Measurements from ENCODE around the gene TM7SF3. TPM values are rescaled to one million over a fixed set of nuclear protein-coding genes. Genes with fewer than 3 reads are reported as not detected.

Gene TM7SF3
- total RNA-seq, 1 donor from 2014 or later, result 80.0 TPM

DNA sequence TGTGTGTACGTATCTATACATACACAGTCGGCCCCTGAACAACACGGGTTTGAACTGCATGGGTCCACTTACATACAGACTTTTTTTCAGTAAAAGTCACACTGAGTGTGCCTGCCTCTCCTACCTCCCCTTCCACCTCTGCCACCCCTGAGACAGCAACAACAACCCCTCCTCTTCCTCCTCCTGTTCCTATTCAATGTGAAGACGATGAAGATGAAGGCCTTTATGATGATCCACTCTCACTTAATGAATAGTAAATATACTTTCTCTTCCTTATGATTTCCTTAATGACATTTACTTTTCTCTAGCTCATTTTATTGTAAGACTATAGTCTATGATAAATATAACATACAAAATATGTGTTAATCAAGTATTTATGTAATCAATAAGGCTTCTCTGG lies 25.5 kb downstream of the TM7SF3 start:
- Histone ChIP-seq H3F3A (ENCODE audit: low read depth) (no peaks in the 10 kb centered on the region), H3K4me1 (no peaks in the 10 kb centered on the region), H4K20me1 (ENCODE audit: low read depth) (no peaks in the 10 kb centered on the region), H3K4me3 (no peak overlapping the region), H3K27me3 (no peaks in the 10 kb centered on the region), H3K27ac (no peak overlapping the region), H3K4me2 (no peak overlapping the region), H3K36me3 (no peaks in the 10 kb centered on the region), H3K79me2 (ENCODE audit: low read depth) (no peaks in the 10 kb centered on the region), H2AFZ (replicated peaks) (no peak overlapping the region), H3K9me3 (ENCODE audit: low read depth) (no peaks in the 10 kb centered on the region), H3K9ac (no peak overlapping the region)
- H3K27ac Mint-ChIP-seq, result no peak overlapping the region
- H3K4me1 Mint-ChIP-seq, result no peaks in the 10 kb centered on the region
- DNase-seq (ENCODE audit: low spot score), result no peak
- H3K27me3 Mint-ChIP-seq (ENCODE audit: insufficient read depth, low read depth), result no peaks in the 10 kb centered on the region
- no peaks in the 10 kb centered on the region for H3K9me3 Mint-ChIP-seq
- TF ChIP-seq EZH2 (IDR thresholded peaks at IDR 0.05) (no peak), EZH2phosphoT487 (IDR thresholded peaks at IDR 0.05) (no peak)
- TF ChIP-seq, protein P1, sequence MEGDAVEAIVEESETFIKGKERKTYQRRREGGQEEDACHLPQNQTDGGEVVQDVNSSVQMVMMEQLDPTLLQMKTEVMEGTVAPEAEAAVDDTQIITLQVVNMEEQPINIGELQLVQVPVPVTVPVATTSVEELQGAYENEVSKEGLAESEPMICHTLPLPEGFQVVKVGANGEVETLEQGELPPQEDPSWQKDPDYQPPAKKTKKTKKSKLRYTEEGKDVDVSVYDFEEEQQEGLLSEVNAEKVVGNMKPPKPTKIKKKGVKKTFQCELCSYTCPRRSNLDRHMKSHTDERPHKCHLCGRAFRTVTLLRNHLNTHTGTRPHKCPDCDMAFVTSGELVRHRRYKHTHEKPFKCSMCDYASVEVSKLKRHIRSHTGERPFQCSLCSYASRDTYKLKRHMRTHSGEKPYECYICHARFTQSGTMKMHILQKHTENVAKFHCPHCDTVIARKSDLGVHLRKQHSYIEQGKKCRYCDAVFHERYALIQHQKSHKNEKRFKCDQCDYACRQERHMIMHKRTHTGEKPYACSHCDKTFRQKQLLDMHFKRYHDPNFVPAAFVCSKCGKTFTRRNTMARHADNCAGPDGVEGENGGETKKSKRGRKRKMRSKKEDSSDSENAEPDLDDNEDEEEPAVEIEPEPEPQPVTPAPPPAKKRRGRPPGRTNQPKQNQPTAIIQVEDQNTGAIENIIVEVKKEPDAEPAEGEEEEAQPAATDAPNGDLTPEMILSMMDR (IDR thresholded peaks at IDR 0.05), result no peak
- no peak overlapping the region for H3K4me3 Mint-ChIP-seq
- peaks cover 18% of the 10 kb centered on the region for H3K36me3 Mint-ChIP-seq

DNA sequence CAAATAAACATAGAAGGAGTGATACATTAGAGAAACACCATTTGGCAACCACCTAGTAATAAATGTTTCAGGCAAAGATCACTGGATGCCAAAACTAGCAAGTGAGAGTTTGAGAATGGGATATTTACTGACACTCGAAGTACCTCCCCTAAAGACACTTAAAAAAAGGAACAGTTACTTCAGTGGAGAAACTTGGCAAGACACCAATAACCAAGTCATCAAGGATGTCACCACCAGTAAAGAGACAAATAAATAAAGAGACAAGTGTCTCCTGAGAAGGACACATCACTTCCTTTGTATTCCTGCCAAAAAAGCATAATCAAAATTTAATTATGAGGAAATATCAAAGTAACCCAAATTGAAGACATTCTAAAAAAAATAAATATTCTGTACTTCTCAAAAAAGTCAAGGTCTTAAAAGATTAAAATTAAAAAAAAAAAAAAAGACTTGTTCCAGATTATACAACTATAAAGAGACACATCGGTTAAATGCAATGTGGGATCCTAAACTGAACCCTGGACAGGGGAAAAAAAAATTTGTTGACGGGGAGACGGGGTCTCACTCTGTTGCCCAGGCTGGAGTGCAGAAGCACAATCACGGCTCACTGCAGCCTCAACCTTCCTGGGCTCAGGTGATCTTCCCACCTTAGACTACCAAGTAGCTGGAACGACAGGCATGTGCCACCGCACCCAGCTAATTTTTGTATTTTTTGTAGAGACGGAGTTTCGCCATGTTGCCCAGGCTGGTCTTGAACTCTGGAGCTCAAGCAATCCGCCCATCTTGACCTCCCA lies 26.4 kb downstream of the TM7SF3 start:
- Histone ChIP-seq H3K4me2 (no peak overlapping the region), H3K4me3 (no peak overlapping the region), H3K9ac (no peak overlapping the region), H3K27me3 (no peaks in the 10 kb centered on the region), H3K79me2 (ENCODE audit: low read depth) (no peaks in the 10 kb centered on the region), H3K4me1 (no peaks in the 10 kb centered on the region), H2AFZ (replicated peaks) (no peak overlapping the region), H3K36me3 (no peaks in the 10 kb centered on the region), H3K27ac (no peak overlapping the region), H3F3A (ENCODE audit: low read depth) (no peaks in the 10 kb centered on the region), H4K20me1 (ENCODE audit: low read depth) (no peaks in the 10 kb centered on the region), H3K9me3 (ENCODE audit: low read depth) (no peaks in the 10 kb centered on the region)
- Mint-ChIP-seq H3K4me1 (no peaks in the 10 kb centered on the region), H3K27ac (no peak overlapping the region), H3K9me3 (no peaks in the 10 kb centered on the region), H3K36me3 (peaks cover 18% of the 10 kb centered on the region), H3K27me3 (ENCODE audit: insufficient read depth, low read depth) (no peaks in the 10 kb centered on the region), H3K4me3 (no peak overlapping the region)
- DNase-seq (ENCODE audit: low spot score), result no peak
- TF ChIP-seq EZH2 (IDR thresholded peaks at IDR 0.05) (no peak), EZH2phosphoT487 (IDR thresholded peaks at IDR 0.05) (no peak)
- TF ChIP-seq, protein P1 (IDR thresholded peaks at IDR 0.05), result no peak

DNA sequence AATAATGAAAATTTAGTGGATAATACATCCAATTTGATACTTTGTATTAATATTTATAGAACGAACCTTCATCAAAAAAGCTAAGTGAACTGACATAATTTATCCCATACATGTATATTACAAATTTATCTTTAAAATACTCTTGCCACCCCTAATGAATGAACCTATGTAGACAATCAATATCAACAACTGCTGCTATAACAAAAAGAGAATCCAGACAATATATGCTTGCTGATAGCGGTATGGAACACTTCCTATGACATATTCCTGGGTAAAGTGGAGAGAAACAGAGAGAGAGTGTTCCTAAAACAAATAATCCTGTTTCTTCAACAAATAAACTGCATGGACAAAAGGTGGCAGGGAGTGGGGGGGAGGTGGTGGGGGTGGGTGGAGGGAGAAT lies 31.3 kb downstream of the TM7SF3 start:
- no peak for DNase-seq (ENCODE audit: low spot score)
- Histone ChIP-seq H2AFZ (replicated peaks) (no peak overlapping the region), H3K4me1 (no peaks in the 10 kb centered on the region), H3K4me2 (no peak overlapping the region), H3K9me3 (ENCODE audit: low read depth) (no peaks in the 10 kb centered on the region), H3K27ac (no peak overlapping the region), H3K36me3 (no peaks in the 10 kb centered on the region), H4K20me1 (ENCODE audit: low read depth) (no peaks in the 10 kb centered on the region), H3K27me3 (no peaks in the 10 kb centered on the region), H3K79me2 (ENCODE audit: low read depth) (no peaks in the 10 kb centered on the region), H3K4me3 (no peak overlapping the region), H3K9ac (no peak overlapping the region), H3F3A (ENCODE audit: low read depth) (no peaks in the 10 kb centered on the region)
- Mint-ChIP-seq H3K36me3 (peaks cover 18% of the 10 kb centered on the region), H3K27me3 (ENCODE audit: insufficient read depth, low read depth) (no peaks in the 10 kb centered on the region), H3K9me3 (no peaks in the 10 kb centered on the region), H3K4me3 (no peak overlapping the region), H3K27ac (no peak overlapping the region), H3K4me1 (no peaks in the 10 kb centered on the region)
- TF ChIP-seq EZH2 (IDR thresholded peaks at IDR 0.05), result no peak
- TF ChIP-seq, protein P1 (IDR thresholded peaks at IDR 0.05), result no peak
